IMR-90 (cell line): ENCODE data around the gene EFHD1. TPM values are rescaled to one million over a fixed set of nuclear protein-coding genes. Genes with fewer than 3 reads are reported as not detected.

Experiments
- ATAC-seq: fragments of 200-7000 bp; cut with Tn5 transposase; 2 replicates; pipeline ENCODE4 v1.9.1; 2020; ENCODE audit warnings: low read depth, mild to moderate bottlenecking, moderate library complexity
- BruUV-seq: library from RNA; stranded (reverse); fragments of 400-500 nt; replicated peaks from 2 replicates; lab custom pipeline; 2021; lab: Mats Ljungman, UMichigan
- CTCF ChIA-PET: fragments of 300-600 bp; formaldehyde crosslinking; extraction: SDS; loops from one replicate; lab custom pipeline; 2021; ENCODE audit warnings: antibody characterized with exemption; lab: Yijun Ruan, JAX
- POLR2A ChIA-PET: fragments of 300-600 bp; sonication (Branson Sonifier 250); formaldehyde crosslinking; loops from one replicate; lab custom pipeline; 2022; ENCODE audit warnings: antibody characterized with exemption; ENCODE audit not compliant: unreplicated experiment; lab: Charles Lee
- DNase-seq: peaks from one replicate; pipeline ENCODE4 v3.0.0; 2013
- H2AFZ ChIP-seq: replicated peaks from 2 replicates; pipeline ENCODE3; 2013; ENCODE audit warnings: low read length, mild to moderate bottlenecking; ENCODE audit not compliant: poor library complexity
- H2AK5ac ChIP-seq: 2 replicates; pipeline ENCODE4 v1.6.1; 2013; ENCODE audit warnings: low read depth, low read length, inconsistent platforms
- H2AK9ac ChIP-seq: replicated peaks from 2 replicates; pipeline ENCODE3; 2013; ENCODE audit warnings: mild to moderate bottlenecking, low read depth, low read length, moderate library complexity; ENCODE audit not compliant: poor library complexity
- H2BK120ac ChIP-seq: 2 replicates; pipeline ENCODE4 v1.6.1; 2013; ENCODE audit warnings: low read depth, low read length, inconsistent platforms
- H2BK15ac ChIP-seq: 3 replicates; pipeline ENCODE4 v1.6.1; 2013; ENCODE audit warnings: low read depth, low read length, inconsistent platforms
- H2BK20ac ChIP-seq: 2 replicates; pipeline ENCODE4 v1.6.1; 2013; ENCODE audit warnings: low read depth, mild to moderate bottlenecking, inconsistent platforms, low read length, moderate library complexity
- H2BK5ac ChIP-seq: 2 replicates; pipeline ENCODE4 v1.6.1; 2013; ENCODE audit warnings: mild to moderate bottlenecking, low read depth, low read length, inconsistent platforms; ENCODE audit not compliant: poor library complexity, severe bottlenecking
- H3K14ac ChIP-seq: replicated peaks from 2 replicates; pipeline ENCODE4 v1.6.1; 2013; ENCODE audit warnings: low read depth, low read length, inconsistent platforms
- H3K18ac ChIP-seq: 2 replicates; pipeline ENCODE4 v1.6.1; 2013; ENCODE audit warnings: low read depth, low read length, control low read depth
- H3K23ac ChIP-seq: 2 replicates; pipeline ENCODE4 v1.6.1; 2013; ENCODE audit warnings: low read depth, low read length, inconsistent platforms
- H3K27ac ChIP-seq: 2 replicates; pipeline ENCODE4 v1.5.1; 2013; ENCODE audit warnings: mild to moderate bottlenecking, control low read depth, low read length; ENCODE audit not compliant: insufficient read depth
- H3K27me3 ChIP-seq: 2 replicates; pipeline ENCODE4 v1.6.1; 2013; ENCODE audit warnings: low read length; ENCODE audit not compliant: control insufficient read depth, insufficient read depth
- H3K36me3 ChIP-seq: 2 replicates; pipeline ENCODE4 v1.6.1; 2013; ENCODE audit warnings: low read length, mixed read lengths; ENCODE audit not compliant: control insufficient read depth, insufficient read depth
- H3K4ac ChIP-seq: 2 replicates; pipeline ENCODE4 v1.6.1; 2013; ENCODE audit warnings: low read depth, low read length, inconsistent platforms
- H3K4me1 ChIP-seq: 2 replicates; pipeline ENCODE4 v1.6.1; 2013; ENCODE audit warnings: low read length, mixed read lengths; ENCODE audit not compliant: control insufficient read depth, insufficient read depth
- H3K4me2 ChIP-seq: 2 replicates; pipeline ENCODE4 v1.6.1; 2013; ENCODE audit warnings: low read depth, mild to moderate bottlenecking, control low read depth, low read length, moderate library complexity
- H3K4me3 ChIP-seq: 2 replicates; pipeline ENCODE4 v1.5.1; 2013; ENCODE audit warnings: low read depth, mild to moderate bottlenecking, control low read depth, low read length, moderate library complexity; ENCODE audit not compliant: insufficient read depth
- H3K56ac ChIP-seq: 2 replicates; pipeline ENCODE4 v1.6.1; 2013; ENCODE audit warnings: low read length, inconsistent platforms; ENCODE audit not compliant: insufficient read depth; ENCODE audit errors: extremely low read depth
- H3K79me1 ChIP-seq, 2 experiments: 2 replicates each; pipeline ENCODE4 v1.6.1; 2013; ENCODE audit warnings: low read length in 2 of 2, inconsistent platforms in 1 of 2, low read depth in 1 of 2
- H3K9ac ChIP-seq: 2 replicates; pipeline ENCODE4 v1.6.1; 2013; ENCODE audit warnings: low read depth, low read length, control low read depth
- H3K9me1 ChIP-seq: 2 replicates; pipeline ENCODE4 v1.6.1; 2013; ENCODE audit warnings: low read length, inconsistent platforms; ENCODE audit not compliant: insufficient read depth
- H3K9me3 ChIP-seq: 2 replicates; pipeline ENCODE4 v1.6.1; 2013; ENCODE audit warnings: low read length; ENCODE audit not compliant: control insufficient read depth, insufficient read depth
- H4K20me1 ChIP-seq: 2 replicates; pipeline ENCODE4 v1.6.1; 2013; ENCODE audit warnings: low read length, inconsistent platforms; ENCODE audit not compliant: insufficient read depth
- H4K5ac ChIP-seq: 2 replicates; pipeline ENCODE4 v1.6.1; 2013; ENCODE audit warnings: mild to moderate bottlenecking, low read depth, low read length, control low read depth
- H4K8ac ChIP-seq, 2 experiments: 2 replicates each; pipeline ENCODE4 v1.6.1; 2013; ENCODE audit warnings: low read depth in 2 of 2, low read length in 2 of 2, control low read depth in 1 of 2, inconsistent platforms in 1 of 2
- H4K91ac ChIP-seq: 2 replicates; pipeline ENCODE4 v1.6.1; 2013; ENCODE audit warnings: low read depth, low read length, inconsistent platforms; ENCODE audit not compliant: insufficient read depth
- BHLHE40 ChIP-seq: fragments of 150-350 bp; IDR thresholded peaks from 2 replicates; pipeline ENCODE4 v1.6.1; 2016; ENCODE audit warnings: mild to moderate bottlenecking, low read depth, low read length
- CEBPB ChIP-seq: IDR thresholded peaks from 2 replicates; pipeline ENCODE4 v1.6.1; 2012; ENCODE audit warnings: low read depth, low read length, improper control_type of control experiment
- CHD1 ChIP-seq: IDR thresholded peaks from 2 replicates; pipeline ENCODE4 v1.6.1; 2012; ENCODE audit warnings: low read depth, low read length, improper control_type of control experiment
- FOS ChIP-seq: fragments of 150-350 bp; IDR thresholded peaks from 2 replicates; pipeline ENCODE4 v1.6.1; 2016; ENCODE audit warnings: low read depth, low read length
- MAFK ChIP-seq: IDR thresholded peaks from 2 replicates; pipeline ENCODE4 v1.6.1; 2012; ENCODE audit warnings: low read depth, low read length, improper control_type of control experiment
- MXI1 ChIP-seq: IDR thresholded peaks from 2 replicates; pipeline ENCODE4 v1.6.1; 2012; ENCODE audit warnings: low read depth, mild to moderate bottlenecking, low read length, moderate library complexity, borderline replicate concordance
- NFE2L2 ChIP-seq: fragments of 150-350 bp; IDR thresholded peaks from 2 replicates; pipeline ENCODE4 v1.6.1; 2016; ENCODE audit warnings: low read depth, mild to moderate bottlenecking, low read length
- POLR2A ChIP-seq: IDR thresholded peaks from 2 replicates; pipeline ENCODE4 v1.6.1; 2012; ENCODE audit warnings: mild to moderate bottlenecking, low read depth, low read length
- RAD21 ChIP-seq: IDR thresholded peaks from 2 replicates; pipeline ENCODE4 v1.6.1; 2012; ENCODE audit warnings: low read length, improper control_type of control experiment
- RCOR1 ChIP-seq: IDR thresholded peaks from 2 replicates; pipeline ENCODE4 v1.6.1; 2012; ENCODE audit warnings: mild to moderate bottlenecking, low read length, improper control_type of control experiment; ENCODE audit not compliant: insufficient replicate concordance
- RFX5 ChIP-seq: IDR thresholded peaks from 2 replicates; pipeline ENCODE4 v1.8.0; 2012; ENCODE audit warnings: low read depth, mild to moderate bottlenecking, low read length, moderate library complexity
- SMC3 ChIP-seq: fragments of 150-350 bp; IDR thresholded peaks from 2 replicates; pipeline ENCODE4 v1.6.1; 2016; ENCODE audit warnings: low read depth, mild to moderate bottlenecking, antibody characterized with exemption, low read length, moderate library complexity
- WGBS, 2 experiments: methylation state at CpG; one replicate each; pipeline versions ENCODE4 v1.1.5 to v1.1.7; 2013; ENCODE audit warnings: missing lambda C conversion rate in 2 of 2; ENCODE audit not compliant: insufficient read length in 1 of 2; ENCODE audit errors: extremely low coverage in 2 of 2; 5-methylcytosine and 5-hydroxymethylcytosine counted together
- dilution Hi-C: fragments of 300-500 bp; cut with HindIII; formaldehyde crosslinking; loops from one replicate; pipeline ENCODE4 v1.14.3; 2018; ENCODE audit warnings: low sequenced_read_pairs; ENCODE audit not compliant: unreplicated experiment
- in situ Hi-C: fragments of 300-500 bp; cut with MboI; formaldehyde crosslinking; loops from 3 replicates; pipeline ENCODE4 v1.14.3; 2019; ENCODE audit warnings: low sequenced_read_pairs, inconsistent platforms, mixed read lengths
- intact Hi-C: fragments of 100-400 bp; cut with micrococcal nuclease; formaldehyde crosslinking; loops from 2 replicates; pipeline ENCODE4 v1.10.0; 2022
- polyA plus RNA-seq, 3 experiments: library from polyadenylated mRNA; depleted of rRNA; stranded (reverse); fragments of >200 nt; gene quantifications; 2 replicates each; pipeline ENCODE4 v1.2.3, GENCODE V29; 2012; ENCODE audit warnings: low replicate concordance in 1 of 3
- total RNA-seq: library from RNA; depleted of rRNA; stranded (reverse); fragments of >200 nt; gene quantifications from 2 replicates; pipeline ENCODE4 v1.2.3, GENCODE V29; 2012
- TF ChIP-seq, protein P1 (sequence below): fragments of 150-350 bp; IDR thresholded peaks from 2 replicates; pipeline ENCODE4 v1.6.1; 2017; ENCODE audit warnings: mild to moderate bottlenecking, antibody characterized with exemption, low read length, low read depth
- TF ChIP-seq, protein P2 (sequence below): fragments of 150-350 bp; IDR thresholded peaks from 2 replicates; pipeline ENCODE4 v1.6.1; 2016; ENCODE audit warnings: low read depth, mild to moderate bottlenecking, low read length, moderate library complexity, borderline replicate concordance
- TF ChIP-seq, protein P3 (sequence below): conservative IDR thresholded peaks from 2 replicates; pipeline ENCODE4 v1.5.1; 2012; ENCODE audit warnings: mild to moderate bottlenecking, low read depth, low read length, improper control_type of control experiment

Gene EFHD1
- total and polyA plus RNA-seq, 2 of the 4 experiments (the other 2 are of a cell fraction) = 0.27 TPM; not detected in 1

DNA sequence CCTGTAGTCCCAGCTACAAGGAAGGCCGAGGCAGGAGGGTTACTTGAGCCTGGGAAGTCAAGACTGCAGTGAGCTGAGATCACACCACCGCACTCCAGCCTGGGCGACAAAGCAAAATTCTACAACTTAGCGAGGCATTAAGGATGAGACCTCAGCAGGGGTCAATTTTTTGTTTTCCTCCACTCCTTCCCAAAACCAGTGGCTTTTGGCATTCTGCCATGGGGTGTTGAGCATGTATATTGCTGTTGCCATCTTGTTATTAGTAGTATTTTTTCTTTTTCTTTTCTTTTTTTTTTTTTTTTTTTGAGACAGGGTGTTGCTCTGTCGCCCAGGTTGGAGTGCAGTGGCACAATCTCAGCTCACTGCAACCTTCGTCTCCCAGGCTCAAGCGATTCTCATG lies 54.8 kb downstream of the EFHD1 start:
- H4K20me1 ChIP-seq = no peaks in the 10 kb centered on the region
- H3K9me3 ChIP-seq = no peaks in the 10 kb centered on the region
- no peaks in the 10 kb centered on the region for H3K9me1 ChIP-seq
- ChIA-PET CTCF (interaction anchor here (0.7 kb wide), 1 partner anchor 758 kb away, joined by 14 read pairs; no protein-coding TSS in a partner anchor), POLR2A (no interaction called here)
- H3K79me1 ChIP-seq = no peaks in the 10 kb centered on the region
- no peak overlapping the region for H2BK15ac ChIP-seq
- no peak overlapping the region for H2AK9ac ChIP-seq
- no peak overlapping the region for H2BK5ac ChIP-seq
- H4K8ac ChIP-seq = no peak overlapping the region
- TF ChIP-seq BHLHE40 (no peak), POLR2A (no peak), SMC3 (no peak), CEBPB (no peak), RAD21 (no peak), MXI1 (no peak), NFE2L2 (no peak), RCOR1 (no peak), CHD1 (no peak), RFX5 (no peak), FOS (no peak), MAFK (no peak)
- TF ChIP-seq, protein P1, sequence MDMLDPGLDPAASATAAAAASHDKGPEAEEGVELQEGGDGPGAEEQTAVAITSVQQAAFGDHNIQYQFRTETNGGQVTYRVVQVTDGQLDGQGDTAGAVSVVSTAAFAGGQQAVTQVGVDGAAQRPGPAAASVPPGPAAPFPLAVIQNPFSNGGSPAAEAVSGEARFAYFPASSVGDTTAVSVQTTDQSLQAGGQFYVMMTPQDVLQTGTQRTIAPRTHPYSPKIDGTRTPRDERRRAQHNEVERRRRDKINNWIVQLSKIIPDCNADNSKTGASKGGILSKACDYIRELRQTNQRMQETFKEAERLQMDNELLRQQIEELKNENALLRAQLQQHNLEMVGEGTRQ = no peak
- TF ChIP-seq, protein P2, sequence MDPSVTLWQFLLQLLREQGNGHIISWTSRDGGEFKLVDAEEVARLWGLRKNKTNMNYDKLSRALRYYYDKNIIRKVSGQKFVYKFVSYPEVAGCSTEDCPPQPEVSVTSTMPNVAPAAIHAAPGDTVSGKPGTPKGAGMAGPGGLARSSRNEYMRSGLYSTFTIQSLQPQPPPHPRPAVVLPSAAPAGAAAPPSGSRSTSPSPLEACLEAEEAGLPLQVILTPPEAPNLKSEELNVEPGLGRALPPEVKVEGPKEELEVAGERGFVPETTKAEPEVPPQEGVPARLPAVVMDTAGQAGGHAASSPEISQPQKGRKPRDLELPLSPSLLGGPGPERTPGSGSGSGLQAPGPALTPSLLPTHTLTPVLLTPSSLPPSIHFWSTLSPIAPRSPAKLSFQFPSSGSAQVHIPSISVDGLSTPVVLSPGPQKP = no peak
- TF ChIP-seq, protein P3, sequence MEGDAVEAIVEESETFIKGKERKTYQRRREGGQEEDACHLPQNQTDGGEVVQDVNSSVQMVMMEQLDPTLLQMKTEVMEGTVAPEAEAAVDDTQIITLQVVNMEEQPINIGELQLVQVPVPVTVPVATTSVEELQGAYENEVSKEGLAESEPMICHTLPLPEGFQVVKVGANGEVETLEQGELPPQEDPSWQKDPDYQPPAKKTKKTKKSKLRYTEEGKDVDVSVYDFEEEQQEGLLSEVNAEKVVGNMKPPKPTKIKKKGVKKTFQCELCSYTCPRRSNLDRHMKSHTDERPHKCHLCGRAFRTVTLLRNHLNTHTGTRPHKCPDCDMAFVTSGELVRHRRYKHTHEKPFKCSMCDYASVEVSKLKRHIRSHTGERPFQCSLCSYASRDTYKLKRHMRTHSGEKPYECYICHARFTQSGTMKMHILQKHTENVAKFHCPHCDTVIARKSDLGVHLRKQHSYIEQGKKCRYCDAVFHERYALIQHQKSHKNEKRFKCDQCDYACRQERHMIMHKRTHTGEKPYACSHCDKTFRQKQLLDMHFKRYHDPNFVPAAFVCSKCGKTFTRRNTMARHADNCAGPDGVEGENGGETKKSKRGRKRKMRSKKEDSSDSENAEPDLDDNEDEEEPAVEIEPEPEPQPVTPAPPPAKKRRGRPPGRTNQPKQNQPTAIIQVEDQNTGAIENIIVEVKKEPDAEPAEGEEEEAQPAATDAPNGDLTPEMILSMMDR = no peak
- intact Hi-C loops (no loop called here), dilution Hi-C loops (no loop called here), in situ Hi-C loops (no loop called here)
- H3K4me2 ChIP-seq = no peak overlapping the region
- no peak overlapping the region for H3K18ac ChIP-seq
- H3K4me1 ChIP-seq = no peaks in the 10 kb centered on the region
- H3K14ac ChIP-seq = no peak overlapping the region
- WGBS, 2 experiments = 86% methylated on average over 1 of the region's 7 CpGs; no CpG with 5 or more reads in 1 of the 2 experiments
- H4K91ac ChIP-seq = no peak overlapping the region
- H3K27me3 ChIP-seq = peaks cover 11% of the 10 kb centered on the region
- DNase-seq (no peak), ATAC-seq (no peak)
- BruUV-seq = no TSS peak
- no peak overlapping the region for H2AFZ ChIP-seq
- H3K27ac ChIP-seq = no peak overlapping the region
- H2AK5ac ChIP-seq = no peak overlapping the region
- no peak overlapping the region for H3K9ac ChIP-seq
- no peak overlapping the region for H3K56ac ChIP-seq
- H4K5ac ChIP-seq = no peak overlapping the region
- H3K4ac ChIP-seq = no peak overlapping the region
- H3K36me3 ChIP-seq = no peaks in the 10 kb centered on the region
- H3K4me3 ChIP-seq = no peak overlapping the region
- no peak overlapping the region for H2BK120ac ChIP-seq
- no peak overlapping the region for H3K23ac ChIP-seq
- H2BK20ac ChIP-seq = no peak overlapping the region
